GM12892 (cell line): ENCODE measurements around the gene RGS7BP.

Experiments used
- POLR2A ChIP-seq: IDR thresholded peaks from 2 replicates; pipeline ENCODE4 v1.6.1; 2011; ENCODE audit warnings: low read depth, low read length, control low read depth
- TAF1 ChIP-seq: IDR thresholded peaks from 2 replicates; pipeline ENCODE4 v1.6.1; 2011; ENCODE audit warnings: low read depth, mild to moderate bottlenecking, control low read depth, low read length, borderline replicate concordance

DNA sequence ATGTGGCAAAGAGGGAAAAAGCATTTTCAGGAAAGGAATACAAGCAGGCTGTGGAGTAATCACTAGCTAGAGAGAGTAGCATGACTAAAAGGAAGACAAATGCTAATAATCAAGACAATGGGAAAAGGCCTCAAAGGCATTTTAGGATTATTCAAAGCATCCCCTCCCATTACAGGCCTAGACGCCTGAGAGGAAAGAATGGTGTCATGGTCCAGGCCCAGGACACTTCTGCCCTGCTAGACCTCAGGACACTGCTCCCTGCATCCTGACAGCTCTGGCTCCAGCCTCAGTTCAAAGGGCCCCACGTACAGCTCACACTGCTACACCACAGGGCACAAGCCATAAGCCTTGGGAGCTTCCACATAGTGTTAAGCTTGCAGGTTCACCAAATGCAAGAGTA is 143.7 kb downstream of the RGS7BP start:
- TF ChIP-seq POLR2A (no peak), TAF1 (no peak)
